ENCODE results near the gene SPOCK3.

SPOCK3 gene

DNA sequence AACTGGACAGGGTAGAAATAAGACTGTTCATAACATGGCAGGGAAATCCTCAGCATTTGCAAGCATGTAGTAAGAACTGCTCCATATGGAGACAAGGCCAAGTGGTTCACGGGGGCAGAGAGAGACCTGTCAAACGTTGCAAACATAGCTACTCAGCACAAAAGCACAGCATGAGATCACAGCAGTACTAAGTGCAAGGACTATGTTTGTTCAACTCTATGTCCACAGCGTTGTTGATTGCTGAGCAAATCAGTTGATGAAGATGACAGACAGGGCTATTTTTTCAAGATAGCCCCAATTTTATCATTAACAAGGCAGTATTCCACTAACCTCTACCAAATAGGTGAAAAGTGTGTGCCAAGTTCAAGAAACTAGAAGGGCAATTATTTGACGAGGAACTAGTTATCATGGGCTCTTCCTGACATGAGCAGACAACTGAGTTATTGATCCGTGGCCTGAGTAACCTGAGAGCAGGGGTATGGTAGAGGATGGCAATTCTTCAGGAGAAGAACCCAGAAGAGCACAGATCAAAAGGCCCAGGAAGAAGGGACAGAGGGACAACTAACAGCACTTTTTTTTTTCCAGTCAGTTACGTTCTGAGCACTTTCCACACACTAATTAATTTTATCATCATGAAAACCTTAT is 57.4 kb downstream of the SPOCK3 start:
- DNase-seq (ENCODE audit: low read depth, low spot score): no peak

DNA sequence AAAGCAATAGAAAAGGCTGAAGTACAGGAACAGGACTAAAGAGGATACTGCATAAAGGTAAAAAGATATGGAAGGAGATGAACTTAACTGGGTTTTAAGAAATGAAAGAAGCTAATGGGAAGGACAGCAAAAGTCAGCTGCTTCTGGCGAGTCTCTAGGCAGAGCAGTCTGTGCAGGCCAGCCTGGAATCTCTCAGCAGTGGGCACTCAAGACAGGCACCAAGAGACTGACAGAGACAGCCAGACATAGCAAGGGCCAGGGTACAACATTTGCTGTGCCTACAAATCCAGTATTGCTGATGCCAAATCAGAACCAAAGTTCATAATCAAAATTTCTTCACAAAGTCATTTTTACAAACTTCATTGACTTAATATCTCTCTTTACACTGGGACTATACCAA is 62.4 kb downstream of the SPOCK3 start:
- no peak for DNase-seq (ENCODE audit: low read depth, low spot score)

- no peak for DNase-seq (ENCODE audit: low read depth, low spot score)
Observed at GRCh38 chr4:167168611-167169010, 65.7 kb downstream of the SPOCK3 start.

GRCh38 chr4:167150587-167150986 is 83.7 kb downstream of the SPOCK3 start:
- DNase-seq (ENCODE audit: low read depth, low spot score): no peak

DNA sequence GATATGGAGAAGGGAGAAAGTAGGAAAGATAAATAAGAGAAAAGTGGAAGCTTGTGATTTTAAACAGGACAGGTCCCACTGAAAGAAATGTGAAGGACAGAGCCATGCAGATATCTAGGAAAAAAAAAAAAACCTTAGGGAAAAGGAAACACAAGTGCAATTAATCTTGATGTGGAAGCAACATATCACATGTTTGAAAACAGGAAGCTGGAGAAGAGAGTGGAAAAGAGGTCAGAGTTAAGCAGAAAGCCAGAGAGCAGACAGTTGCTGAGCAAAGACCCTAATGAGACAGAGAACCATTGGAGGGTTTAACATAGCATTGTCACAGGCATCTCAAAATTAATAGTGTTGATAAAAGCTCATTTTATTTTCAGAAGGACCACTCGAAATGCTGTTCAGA is 89.7 kb downstream of the SPOCK3 start:
- DNase-seq (ENCODE audit: low read depth, low spot score): no peak

- no peak for DNase-seq (ENCODE audit: low read depth, low spot score)
Observed at GRCh38 chr4:167143018-167143417, 91.3 kb downstream of the SPOCK3 start.

DNA sequence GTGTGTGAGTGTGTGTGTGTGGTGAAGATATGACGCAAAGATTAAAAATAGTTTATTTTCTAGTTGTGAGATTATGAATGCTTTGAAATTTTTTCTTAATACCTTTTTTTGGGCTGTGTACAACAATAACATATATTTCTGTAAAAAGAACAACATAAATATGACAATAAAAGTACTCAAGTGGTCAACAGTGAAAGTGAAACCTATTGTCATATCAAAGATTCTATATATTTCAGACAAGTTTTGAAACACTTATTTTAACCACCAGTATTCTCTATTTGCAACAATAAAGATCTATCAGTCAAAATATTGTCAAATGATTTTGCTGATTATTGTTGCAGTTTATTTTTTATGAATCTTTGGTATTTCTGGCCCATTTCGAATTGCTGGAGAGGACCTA is 98.0 kb downstream of the SPOCK3 start:
- no peak for DNase-seq (ENCODE audit: low read depth, low spot score)

DNA sequence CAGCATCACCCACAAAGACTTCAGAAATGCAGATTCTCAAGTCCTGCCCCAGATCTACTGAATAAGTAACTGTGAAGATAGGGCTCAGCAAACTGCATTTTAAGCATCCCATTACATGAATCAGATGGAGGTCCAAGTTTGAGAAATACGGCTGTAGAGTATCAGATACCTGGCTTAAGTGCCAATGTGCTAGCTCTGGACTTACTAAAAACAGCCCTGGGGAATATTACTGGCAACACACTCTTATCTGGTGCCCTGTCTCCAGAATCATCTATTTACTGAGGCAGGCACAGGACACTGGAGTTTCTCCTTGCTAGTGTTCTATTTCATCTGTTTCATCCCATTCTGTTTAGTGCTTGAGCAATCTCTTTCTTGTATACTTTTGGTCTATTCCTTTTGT is 105.1 kb downstream of the SPOCK3 start:
- DNase-seq (ENCODE audit: low read depth, low spot score): no peak

DNA sequence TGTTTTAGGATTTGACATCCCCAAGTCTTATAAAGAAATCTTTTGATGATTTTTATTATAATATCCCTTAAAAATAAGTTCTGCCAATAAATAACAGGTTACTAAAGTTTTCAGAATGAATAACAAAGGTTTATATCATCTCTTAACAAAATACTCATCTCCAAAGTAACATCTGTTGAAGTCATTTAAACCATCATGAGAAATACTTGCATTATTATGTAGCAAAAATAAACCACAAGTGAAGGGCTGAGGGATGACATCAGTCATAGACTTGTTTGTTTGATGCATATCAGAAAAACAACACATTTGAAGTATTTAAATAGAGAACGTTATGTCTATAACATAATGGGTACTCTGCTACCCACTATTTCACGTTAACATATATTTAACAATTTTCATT is 114.9 kb downstream of the SPOCK3 start:
- no peak for DNase-seq (ENCODE audit: low read depth, low spot score)

- DNase-seq (ENCODE audit: low read depth, low spot score): no peak
Observed at GRCh38 chr4:167117273-167117672, 117.0 kb downstream of the SPOCK3 start.

DNA sequence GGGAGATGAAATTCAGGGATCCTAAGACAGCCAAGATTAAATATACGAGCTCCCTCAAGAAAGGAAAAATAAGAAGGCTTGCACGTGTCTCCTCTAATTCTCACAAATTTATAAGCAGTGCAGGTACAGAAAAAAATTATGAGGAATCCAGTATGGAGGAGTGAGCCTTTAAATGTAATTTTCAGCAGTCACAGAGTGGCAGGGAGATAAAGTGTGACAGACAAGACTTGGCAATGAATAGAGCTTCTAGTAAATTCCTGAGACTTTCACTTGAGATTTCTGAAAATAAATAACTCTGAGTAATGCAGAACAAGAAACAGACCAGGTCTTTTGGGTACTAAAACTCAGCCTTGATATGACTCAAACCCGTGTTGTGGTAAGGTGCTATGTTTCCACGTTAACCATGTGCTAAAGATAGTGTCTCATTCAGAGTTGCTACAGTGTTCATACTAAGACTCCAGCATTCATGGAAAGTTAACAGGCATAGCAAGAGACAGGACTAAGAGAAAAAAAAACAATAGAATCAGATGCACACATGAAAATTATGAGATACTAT is 119.8 kb downstream of the SPOCK3 start:
- no peak for DNase-seq (ENCODE audit: low read depth, low spot score)

- DNase-seq (ENCODE audit: low read depth, low spot score): no peak
Observed at GRCh38 chr4:167111622-167112021, 122.7 kb downstream of the SPOCK3 start.

GRCh38 chr4:167111092-167111491 is 123.2 kb downstream of the SPOCK3 start:
- no peak for DNase-seq (ENCODE audit: low read depth, low spot score)

DNA sequence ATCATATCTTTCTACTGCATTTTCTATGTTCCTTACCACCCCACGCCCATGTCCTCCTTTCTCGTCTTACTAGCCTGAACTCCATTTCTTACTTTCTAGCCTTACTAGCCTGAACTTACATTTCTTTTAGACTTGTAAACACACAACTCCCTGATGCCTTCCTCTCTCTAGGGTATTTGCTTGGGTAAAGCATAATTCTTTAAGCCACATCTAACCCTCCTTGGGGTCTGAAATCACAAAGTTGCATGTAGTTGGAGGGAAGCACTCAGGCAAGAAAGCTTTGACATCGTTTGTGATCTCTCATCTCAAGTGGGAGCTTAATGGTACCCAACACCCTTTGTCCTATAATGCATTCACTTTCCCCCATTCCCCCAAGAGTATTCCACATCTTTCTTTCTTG is 124.4 kb downstream of the SPOCK3 start:
- no peak for DNase-seq (ENCODE audit: low read depth, low spot score)

DNA sequence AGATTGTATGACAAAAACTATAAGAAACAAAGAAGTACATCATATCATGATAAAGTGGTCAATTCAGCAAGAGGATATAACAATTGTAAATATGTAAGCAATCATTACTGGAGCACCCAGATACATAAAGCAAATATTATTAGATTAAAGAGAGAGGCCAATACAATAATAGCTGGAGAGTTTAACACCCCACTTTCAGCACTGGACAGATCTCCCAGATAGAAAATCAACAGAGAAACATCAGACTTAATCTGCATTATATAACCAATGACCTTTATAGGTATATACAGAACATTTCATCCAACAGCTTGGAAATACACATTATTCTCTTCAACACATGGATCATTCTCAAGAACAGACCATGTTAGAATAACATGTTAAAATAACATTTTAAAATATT is 128.4 kb downstream of the SPOCK3 start:
- DNase-seq (ENCODE audit: low read depth, low spot score): no peak

DNA sequence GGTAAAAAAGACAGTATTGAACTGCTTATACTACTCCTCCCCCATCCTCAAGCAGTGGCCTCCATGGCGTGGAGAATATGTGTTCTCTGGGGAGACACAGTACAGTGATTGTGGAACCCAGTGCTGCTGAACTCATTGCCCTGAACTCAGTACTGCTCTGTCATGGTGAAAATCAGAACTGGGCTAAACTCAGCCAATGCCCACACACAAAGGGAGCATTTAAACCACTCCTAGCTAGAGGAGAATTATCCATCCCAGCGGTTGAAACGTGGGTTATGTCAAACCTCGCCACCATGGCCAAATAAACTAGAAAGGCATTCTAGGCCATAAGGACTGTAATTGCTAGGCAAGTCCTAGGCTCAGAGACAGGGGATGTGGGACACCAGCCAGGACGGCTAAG is 131.8 kb downstream of the SPOCK3 start:
- no peak for DNase-seq (ENCODE audit: low read depth, low spot score)

- no peak for DNase-seq (ENCODE audit: low read depth, low spot score)
Observed at GRCh38 chr4:167101035-167101434, 133.3 kb downstream of the SPOCK3 start.

- no peak for DNase-seq (ENCODE audit: low read depth, low spot score)
Observed at GRCh38 chr4:167100120-167100519, 134.2 kb downstream of the SPOCK3 start.

GRCh38 chr4:167088115-167088514 is 146.2 kb downstream of the SPOCK3 start:
- DNase-seq (ENCODE audit: low read depth, low spot score): no peak

- no peak for DNase-seq (ENCODE audit: low read depth, low spot score)
Observed at GRCh38 chr4:167084321-167084720, 150.0 kb downstream of the SPOCK3 start.

DNA sequence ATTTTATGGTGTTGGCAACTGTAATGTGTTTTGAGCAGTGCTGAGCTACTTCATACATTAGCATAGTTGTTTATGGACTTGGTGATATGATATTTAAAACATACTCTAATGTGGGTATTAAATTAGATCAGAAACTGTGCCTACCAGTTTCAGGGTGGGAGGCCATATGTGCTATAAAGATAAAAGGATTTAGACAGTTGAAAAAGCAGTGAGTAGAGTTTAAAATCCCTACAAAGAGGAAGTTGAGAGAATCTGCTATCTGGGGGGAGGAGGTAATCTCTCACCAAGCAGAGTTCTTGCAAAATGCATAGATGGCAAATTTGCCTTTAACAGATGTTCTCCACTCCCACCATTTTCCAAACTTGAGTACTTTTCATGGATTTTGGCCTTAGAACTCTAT is 154.5 kb downstream of the SPOCK3 start:
- no peak for DNase-seq (ENCODE audit: low read depth, low spot score)

DNA sequence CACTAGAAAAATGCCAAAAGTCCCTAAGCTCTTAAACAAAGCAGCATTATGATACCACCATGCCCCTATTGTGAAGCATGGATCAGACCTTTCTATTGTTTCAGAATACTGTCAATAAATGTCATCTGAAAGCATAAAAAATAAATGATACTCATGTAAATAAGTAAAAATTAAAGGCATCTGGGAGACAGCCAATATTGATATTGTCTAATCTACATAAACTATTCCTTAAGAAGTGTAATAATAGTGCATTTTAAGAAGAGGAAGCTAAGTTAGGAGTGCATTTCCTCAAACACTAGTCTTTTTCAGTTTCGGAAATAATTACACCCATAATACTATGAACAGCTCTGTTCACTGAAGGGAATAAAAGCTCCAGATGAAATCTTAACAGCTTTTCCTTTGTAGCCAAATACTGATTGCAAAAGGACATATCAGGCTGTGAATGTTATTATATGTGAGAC is 181.6 kb downstream of the SPOCK3 start:
- DNase-seq (ENCODE audit: low read depth, low spot score): no peak

- DNase-seq (ENCODE audit: low read depth, low spot score): no peak
Observed at GRCh38 chr4:167049257-167049656, 185.0 kb downstream of the SPOCK3 start.

DNA sequence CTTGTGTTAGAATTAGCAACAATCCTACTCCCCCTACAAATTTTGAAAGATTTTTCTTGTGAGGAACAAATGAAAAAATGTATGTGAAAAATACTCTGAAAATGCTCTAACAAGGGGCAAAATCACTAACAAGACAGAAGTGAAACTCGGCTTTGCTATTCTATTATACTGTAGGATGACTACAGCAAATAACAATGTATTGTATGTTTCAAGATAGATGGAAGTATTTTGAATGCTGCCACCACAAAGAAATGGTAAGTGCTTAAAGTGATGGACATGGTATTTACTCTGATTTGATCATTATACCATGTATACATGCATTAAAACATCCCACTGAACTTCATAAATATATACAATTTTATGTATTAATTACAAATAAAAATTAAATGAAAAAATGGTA is 192.8 kb downstream of the SPOCK3 start:
- no peak for DNase-seq (ENCODE audit: low read depth, low spot score)

All from smooth muscle cell of the brain vasculature (primary cell).